T47D (cell line): ENCODE measurements around the gene AGPAT3.

ENCODE experiments used
- DNase-seq, 2 experiments: peaks; one replicate each; pipeline versions ENCODE4 v3.0.0 to v3.0.0-alpha.2; 2011 to 2012; ENCODE audit warnings: low read depth in 1 of 2, low spot score in 1 of 2
- JUND ChIP-seq: IDR thresholded peaks from 2 replicates; pipeline ENCODE4 v1.6.1; 2012; ENCODE audit warnings: low read depth
- in situ Hi-C: cut with HindIII; loops from 2 replicates; pipeline ENCODE4 v1.10.0; 2016; ENCODE audit warnings: low sequenced_read_pairs, low pct_unique_long_range_greater_than_20kb

The AGPAT3 gene

DNA sequence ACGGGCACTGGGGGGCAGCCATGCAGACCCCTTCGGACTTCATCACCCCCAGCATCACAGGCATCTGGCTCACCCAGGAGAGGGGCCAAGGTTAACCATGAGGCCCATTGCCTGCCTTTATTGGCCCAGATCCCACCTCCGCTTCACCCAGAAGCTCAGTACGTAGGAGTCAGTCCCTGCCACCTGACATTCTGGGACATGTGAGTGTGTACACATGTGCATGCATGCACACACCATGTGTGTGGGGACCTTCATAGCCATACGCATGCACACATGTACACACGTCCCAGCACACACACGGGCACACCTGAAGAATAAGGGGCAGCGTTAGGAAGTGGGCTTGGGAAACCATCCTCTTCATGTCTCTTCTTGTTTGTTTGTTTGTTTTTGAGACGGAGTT is 123.0 kb downstream of the AGPAT3 start:
- no peak for DNase-seq
- in situ Hi-C loops, result no loop called here
- TF ChIP-seq JUND, result no peak

DNA sequence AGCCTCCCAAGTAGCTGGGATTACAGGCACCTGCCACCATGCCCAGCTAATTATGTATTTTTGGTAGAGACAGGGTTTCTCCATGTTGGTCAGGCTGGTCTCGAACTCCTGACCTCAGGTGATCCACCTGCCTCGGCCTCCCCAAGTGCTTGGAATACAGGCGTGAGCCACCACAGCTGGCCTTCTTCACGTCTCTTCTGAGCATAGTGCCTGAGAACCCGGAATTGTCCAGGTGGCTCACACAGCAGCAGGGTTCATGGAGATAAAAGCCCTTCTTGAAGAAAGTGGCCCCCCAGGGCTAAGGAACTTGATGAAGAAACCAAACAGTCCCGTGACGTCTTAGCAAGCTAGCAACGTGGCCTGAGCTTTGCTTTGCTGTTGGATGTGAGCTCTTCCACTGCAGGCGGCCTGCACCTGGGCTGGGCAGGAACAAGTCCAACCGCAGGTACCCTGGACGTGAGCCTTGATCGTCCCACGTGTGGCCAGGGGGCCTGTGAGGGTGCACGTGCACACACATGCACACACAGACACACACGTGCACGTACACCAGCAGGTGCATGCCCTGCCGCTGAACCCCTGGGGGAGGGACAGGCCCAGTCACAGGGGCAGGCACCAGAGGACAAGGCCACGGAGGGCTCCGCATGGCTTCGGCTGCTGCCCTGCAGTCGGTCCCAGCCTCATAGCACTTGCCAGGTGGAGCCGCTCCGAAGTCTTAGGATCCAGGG is 123.6 kb downstream of the AGPAT3 start:
- DNase-seq, result no peak
- in situ Hi-C loops, result no loop called here

GRCh38 chr21:43989401-43989800 is 124.4 kb downstream of the AGPAT3 start:
- in situ Hi-C loops, result no loop called here
- no peak for DNase-seq
- no peak for TF ChIP-seq JUND

More for the DNA sequence above, 123.6 kb downstream of the AGPAT3 start:
- no peak for TF ChIP-seq JUND

DNA sequence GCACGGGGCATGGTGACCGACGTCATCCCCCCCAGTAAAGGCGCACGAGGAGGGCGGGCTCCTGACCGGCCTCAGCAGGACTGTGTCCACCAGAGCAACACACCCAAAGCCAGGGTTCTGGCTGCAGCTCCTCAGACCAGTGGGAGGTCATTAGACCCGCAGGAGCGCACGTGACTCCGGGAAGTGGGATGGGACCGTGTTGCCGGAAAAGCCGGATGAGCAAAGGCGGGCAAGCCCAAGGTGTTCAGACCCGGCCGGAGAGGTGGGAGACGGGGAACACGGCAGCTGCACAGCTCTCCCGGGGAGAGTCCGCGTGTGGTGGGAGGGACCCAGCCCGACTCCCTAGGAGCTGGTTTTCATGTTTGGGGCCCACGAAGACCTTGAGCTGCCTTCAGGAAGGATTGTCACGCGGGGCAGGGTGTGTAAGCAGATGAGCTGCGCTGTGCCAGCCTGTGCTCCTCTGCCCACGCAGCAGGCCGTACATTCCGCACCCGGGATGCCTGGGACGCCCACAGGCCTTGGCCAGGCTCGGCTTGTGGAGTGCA is 126.5 kb downstream of the AGPAT3 start:
- TF ChIP-seq JUND, result no peak
- no peak for DNase-seq
- in situ Hi-C loops, result no loop called here

DNA sequence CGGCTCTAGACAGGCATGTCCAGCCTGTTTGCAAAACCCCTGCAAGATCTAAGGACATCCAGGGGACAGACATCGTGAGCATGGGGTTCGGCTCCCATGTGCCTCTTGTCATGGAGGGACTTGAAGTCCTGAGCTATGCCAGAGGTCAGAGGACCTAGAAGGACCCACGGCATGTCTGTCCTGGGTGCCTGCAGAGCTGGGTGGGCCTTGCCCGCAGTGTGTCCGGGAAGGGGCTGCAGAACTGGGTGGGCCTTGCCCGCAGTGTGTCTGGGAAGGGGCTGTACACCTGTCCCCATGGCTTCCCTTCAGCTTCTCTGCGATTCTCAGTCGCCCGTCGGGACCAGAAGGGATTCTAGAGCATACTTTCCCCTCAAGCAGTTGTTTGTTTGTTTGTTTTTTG is 127.1 kb downstream of the AGPAT3 start:
- DNase-seq, result no peak
- in situ Hi-C loops, result no loop called here
- no peak for TF ChIP-seq JUND

- TF ChIP-seq JUND, result no peak
- in situ Hi-C loops, result no loop called here
Measured at GRCh38 chr21:43993420-43993934, 128.5 kb downstream of the AGPAT3 start.

GRCh38 chr21:43994085-43994484 is 129.1 kb downstream of the AGPAT3 start:
- TF ChIP-seq JUND, result no peak
- in situ Hi-C loops, result no loop called here
- DNase-seq, result no peak

More at GRCh38 chr21:43993420-43993934, 128.5 kb downstream of the AGPAT3 start:
- DNase-seq, result no peak

- no peak for TF ChIP-seq JUND
- in situ Hi-C loops, result no loop called here
- DNase-seq, result no peak
Measured at GRCh38 chr21:43994646-43995045, 129.6 kb downstream of the AGPAT3 start.

- in situ Hi-C loops, result no loop called here
- no peak for DNase-seq
- TF ChIP-seq JUND, result no peak
Measured at GRCh38 chr21:43995521-43996105, 130.6 kb downstream of the AGPAT3 start.

DNA sequence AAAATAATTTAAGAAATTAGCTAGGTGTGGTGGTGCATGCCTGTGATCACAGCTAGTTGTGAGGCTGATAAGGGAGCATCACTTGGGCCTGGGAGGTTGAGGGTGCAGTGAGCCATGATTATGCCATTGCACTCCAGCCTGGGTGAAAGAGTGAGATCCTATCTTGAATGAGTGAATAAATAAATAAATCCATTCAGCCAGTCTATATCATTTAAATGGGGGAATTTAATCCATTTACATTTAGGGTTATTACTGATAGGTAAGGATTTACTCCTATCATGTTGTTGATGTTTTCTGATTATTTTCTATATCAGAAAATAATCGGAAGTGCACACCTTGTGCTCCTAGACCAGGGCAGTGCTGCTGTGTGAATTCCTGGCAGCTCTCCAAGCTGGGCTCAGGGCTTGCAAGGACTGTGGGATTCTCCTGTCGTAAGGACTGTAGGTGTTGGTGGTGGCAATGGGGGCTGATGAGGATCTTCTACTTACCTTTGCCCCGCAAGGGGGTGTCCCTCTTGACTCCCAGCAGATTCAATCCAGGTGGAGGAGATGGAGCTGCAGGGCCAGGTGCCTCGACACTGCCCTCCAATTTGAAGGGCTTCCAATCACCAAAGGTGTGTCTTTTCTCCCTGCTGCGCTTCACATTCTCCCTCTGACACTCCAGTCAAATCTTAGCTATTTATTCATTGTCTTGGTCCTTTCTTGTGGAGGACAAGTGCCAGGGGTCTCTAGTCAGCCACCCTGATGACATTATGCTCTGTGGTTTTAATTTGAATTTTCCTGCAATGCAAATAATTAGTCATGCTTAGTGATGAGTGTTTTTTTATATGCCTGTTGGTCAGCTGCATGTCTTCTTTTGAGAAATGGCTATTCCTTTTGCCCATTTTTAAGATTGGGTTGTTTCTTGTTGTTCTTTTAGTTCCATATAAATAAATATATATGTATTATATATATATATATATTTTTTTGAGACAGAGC is 133.0 kb downstream of the AGPAT3 start:
- TF ChIP-seq JUND, result no peak
- no peak for DNase-seq
- in situ Hi-C loops, result no loop called here

- DNase-seq, result no peak
- no peak for TF ChIP-seq JUND
- in situ Hi-C loops, result no loop called here
Measured at GRCh38 chr21:44000360-44000759, 135.3 kb downstream of the AGPAT3 start.

GRCh38 chr21:44002511-44002910 is 137.5 kb downstream of the AGPAT3 start:
- in situ Hi-C loops, result no loop called here
- no peak for TF ChIP-seq JUND
- DNase-seq, result no peak
